Activated CD8-positive, alpha-beta memory T cell treated with anti-CD3 and anti-CD28 coated beads, Interleukin-2, amount 50 U/mL, for 1 hour (primary cell): ENCODE results near the gene TBK1.
"Not testable (repeated sequence)": the region's sequence is repeated elsewhere in the genome, so short reads cannot be mapped to it uniquely, and the experiment has no call there.

ENCODE experiments used
- DNase-seq: peaks from one replicate; pipeline ENCODE4 v3.0.0-alpha.2; 2020; ENCODE audit errors: extremely low read depth

The TBK1 gene

GRCh38 chr12:64497484-64497883 lies 45.6 kb downstream of the TBK1 start:
- DNase-seq: no peak

GRCh38 chr12:64497903-64498302 lies 46.0 kb downstream of the TBK1 start:
- no peak for DNase-seq

GRCh38 chr12:64500394-64500793 lies 48.5 kb downstream of the TBK1 start:
- DNase-seq: no peak

GRCh38 chr12:64501486-64501885 lies 49.6 kb downstream of the TBK1 start:
- DNase-seq: no peak

GRCh38 chr12:64506955-64507354 lies 55.0 kb downstream of the TBK1 start:
- DNase-seq: no peak

GRCh38 chr12:64510667-64511066 lies 58.7 kb downstream of the TBK1 start:
- no peak for DNase-seq

GRCh38 chr12:64518396-64518795 lies 66.5 kb downstream of the TBK1 start:
- no peak for DNase-seq

GRCh38 chr12:64521833-64522232 lies 69.9 kb downstream of the TBK1 start:
- DNase-seq: no peak

GRCh38 chr12:64522316-64522715 lies 70.4 kb downstream of the TBK1 start:
- no peak for DNase-seq

GRCh38 chr12:64522807-64523206 lies 70.9 kb downstream of the TBK1 start:
- DNase-seq: no peak

GRCh38 chr12:64523565-64524444 lies 71.9 kb downstream of the TBK1 start:
- not testable (repeated sequence) for DNase-seq

- DNase-seq: no peak
These were observed 73.7 kb downstream of the TBK1 start for GRCh38 chr12:64525461-64526160.

GRCh38 chr12:64526859-64527258 lies 74.9 kb downstream of the TBK1 start:
- no peak for DNase-seq

- no peak for DNase-seq
These were observed 76.7 kb downstream of the TBK1 start for GRCh38 chr12:64528616-64529015.

- DNase-seq: no peak
These were observed 78.6 kb downstream of the TBK1 start for GRCh38 chr12:64530566-64530965.

- no peak for DNase-seq
These were observed 79.9 kb downstream of the TBK1 start for GRCh38 chr12:64531665-64532334.

- DNase-seq: no peak
These were observed 80.9 kb downstream of the TBK1 start for GRCh38 chr12:64532734-64533351.

GRCh38 chr12:64534672-64535199 lies 82.8 kb downstream of the TBK1 start:
- no peak for DNase-seq

- DNase-seq: no peak
These were observed 86.2 kb downstream of the TBK1 start for GRCh38 chr12:64538121-64538520.

- DNase-seq: not testable (repeated sequence)
These were observed 90.6 kb downstream of the TBK1 start for GRCh38 chr12:64542409-64543047.

- DNase-seq: no peak
These were observed 92.6 kb downstream of the TBK1 start for GRCh38 chr12:64544371-64545080.
